A549 (cell line): ENCODE data around the gene ESYT2. TPM values are rescaled to one million over a fixed set of nuclear protein-coding genes. Genes with fewer than 3 reads are reported as not detected.

Experiments used
- ATAC-seq, 2 experiments: fragments of 200-7000 bp in 1 of 2; fragments of >200 bp in 1 of 2; cut with Nextera tagmentation in 1 of 2; cut with Tn5 transposase in 1 of 2; 3 replicates each; pipeline versions ENCODE4 v1.8.0 to v1.9.1; 2018 to 2020; ENCODE audit warnings: mild to moderate bottlenecking in 1 of 2, moderate library complexity in 1 of 2
- CTCF ChIA-PET: fragments of 300-600 bp; sonication (Branson Sonifier 250); formaldehyde crosslinking; extraction: SDS; loops from one replicate; lab custom pipeline; 2021; ENCODE audit warnings: antibody characterized with exemption, inconsistent platforms; lab: Yijun Ruan, JAX
- POLR2A ChIA-PET: fragments of 350-600 bp; formaldehyde crosslinking; extraction: SDS; loops from one replicate; lab custom pipeline; 2021; ENCODE audit warnings: antibody characterized with exemption, inconsistent platforms; lab: Yijun Ruan, JAX
- DNase-seq, 2 experiments: peaks; one replicate each; pipeline versions ENCODE4 v3.0.0 to v3.0.0-alpha.2; 2011 to 2016; ENCODE audit warnings: low read depth in 1 of 2, low spot score in 1 of 2
- FAIRE-seq: peaks from 2 replicates; lab custom pipeline; 2011; peaks lifted over from hg19 to GRCh38; lab: Jason Lieb, UNC
- H3K27ac ChIP-seq, 2 experiments: fragments of >200 bp; sonication (Bioruptor Twin); formaldehyde crosslinking; 3 replicates each; pipeline ENCODE4 v1.5.1; 2016 to 2017
- H3K4me1 ChIP-seq: fragments of >200 bp; sonication (Bioruptor Twin); formaldehyde crosslinking; 3 replicates; pipeline ENCODE4 v1.6.1; 2016
- H3K4me2 ChIP-seq: fragments of >200 bp; sonication (Bioruptor Twin); formaldehyde crosslinking; 3 replicates; pipeline ENCODE4 v1.6.1; 2016
- H3K4me3 ChIP-seq: fragments of >200 bp; sonication (Bioruptor Twin); formaldehyde crosslinking; 3 replicates; pipeline ENCODE4 v1.5.1; 2016
- H3K9me3 ChIP-seq: fragments of >200 bp; sonication (Bioruptor Twin); formaldehyde crosslinking; 3 replicates; pipeline ENCODE4 v1.6.1; 2016
- CBX2 ChIP-seq: fragments of 200-600 bp; sonication (generic); IDR thresholded peaks from 2 replicates; pipeline ENCODE4 v1.6.1; 2016; ENCODE audit warnings: low read depth, mild to moderate bottlenecking, borderline replicate concordance
- CEBPB ChIP-seq, 2 experiments: fragments of >200 bp in 1 of 2; sonication (Bioruptor Twin) in 1 of 2; formaldehyde crosslinking in 1 of 2; IDR thresholded peaks; 2 replicates each; pipeline ENCODE4 v1.6.1; 2012 to 2016
- CHD4 ChIP-seq: fragments of 200-600 bp; sonication (generic); IDR thresholded peaks from 2 replicates; pipeline ENCODE4 v1.6.1; 2016; ENCODE audit warnings: antibody characterized with exemption, mild to moderate bottlenecking, borderline replicate concordance
- EHMT2 ChIP-seq: fragments of 200-600 bp; sonication (generic); IDR thresholded peaks from 2 replicates; pipeline ENCODE4 v1.6.1; 2016; ENCODE audit warnings: antibody characterized with exemption, low read depth, mild to moderate bottlenecking, moderate library complexity
- EP300 ChIP-seq, 2 experiments: fragments of >200 bp; sonication (Bioruptor Twin); formaldehyde crosslinking; IDR thresholded peaks; 2 replicates in 1 of 2; 3 replicates in 1 of 2; pipeline ENCODE4 v1.6.1; 2016 to 2017
- ESRRA ChIP-seq: fragments of 150-350 bp; IDR thresholded peaks from 2 replicates; pipeline ENCODE4 v1.6.1; 2014; ENCODE audit warnings: mild to moderate bottlenecking, low read length, borderline replicate concordance
- FOSB ChIP-seq: fragments of 250-450 bp; sonication (Bioruptor Pico); IDR thresholded peaks from 2 replicates; pipeline ENCODE4 v1.5.0; 2020; ENCODE audit warnings: mild to moderate bottlenecking, moderate library complexity
- FOSL2 ChIP-seq, 2 experiments: fragments of 450-650 bp in 1 of 2; fragments of >200 bp in 1 of 2; sonication (Bioruptor Twin) in 1 of 2; formaldehyde crosslinking; IDR thresholded peaks; 2 replicates each; pipeline versions ENCODE4 v1.5.0 to v1.6.1; 2016 to 2020; ENCODE audit warnings: mild to moderate bottlenecking in 1 of 2, moderate library complexity in 1 of 2
- HEYL ChIP-seq: fragments of 250-450 bp; sonication (Bioruptor Pico); IDR thresholded peaks from 2 replicates; pipeline ENCODE4 v1.8.0; 2021; ENCODE audit warnings: mild to moderate bottlenecking, moderate library complexity
- HOXB13 ChIP-seq: fragments of 250-450 bp; sonication (Bioruptor Pico); IDR thresholded peaks from 2 replicates; pipeline ENCODE4 v1.5.0; 2020; ENCODE audit warnings: low read depth, mild to moderate bottlenecking, moderate library complexity
- MAFK ChIP-seq: fragments of 450-650 bp; IDR thresholded peaks from 2 replicates; pipeline ENCODE4 v1.6.1; 2014; ENCODE audit not compliant: partially characterized antibody
- MAZ ChIP-seq: fragments of 150-350 bp; IDR thresholded peaks from 2 replicates; pipeline ENCODE4 v1.6.1; 2014; ENCODE audit warnings: antibody characterized with exemption, low read depth, low read length, borderline replicate concordance
- NFE2L2 ChIP-seq: fragments of 150-350 bp; conservative IDR thresholded peaks from 2 replicates; pipeline ENCODE4 v1.6.1; 2014; ENCODE audit warnings: low read length
- NPAS2 ChIP-seq: fragments of 250-450 bp; sonication (Bioruptor Pico); IDR thresholded peaks from 2 replicates; pipeline ENCODE4 v1.8.0; 2022; ENCODE audit warnings: mild to moderate bottlenecking, moderate library complexity, borderline replicate concordance
- NR3C1 ChIP-seq: fragments of >200 bp; sonication (Bioruptor Twin); formaldehyde crosslinking; IDR thresholded peaks from 3 replicates; pipeline ENCODE4 v1.6.1; 2017
- POLR2A ChIP-seq: IDR thresholded peaks from 2 replicates; pipeline ENCODE4 v1.6.1; 2012; ENCODE audit warnings: mild to moderate bottlenecking, low read length
- POLR2AphosphoS2 ChIP-seq: conservative IDR thresholded peaks from 2 replicates; pipeline ENCODE4 v1.6.1; 2012; ENCODE audit warnings: low read length, improper control_type of control experiment, inconsistent platforms
- RNF2 ChIP-seq: fragments of 200-600 bp; sonication (generic); IDR thresholded peaks from 2 replicates; pipeline ENCODE4 v1.6.1; 2016; ENCODE audit warnings: low read depth, mild to moderate bottlenecking, antibody characterized with exemption, moderate library complexity, borderline replicate concordance
- ZC3H11A ChIP-seq: fragments of 450-650 bp; IDR thresholded peaks from 2 replicates; pipeline ENCODE4 v1.6.1; 2014; ENCODE audit warnings: antibody characterized with exemption, mild to moderate bottlenecking
- ZSCAN20 ChIP-seq: fragments of 250-450 bp; sonication (Bioruptor Pico); IDR thresholded peaks from 2 replicates; pipeline ENCODE4 v1.8.0; 2022; ENCODE audit warnings: mild to moderate bottlenecking, moderate library complexity
- WGBS: methylation state at CpG from one replicate; pipeline ENCODE4 v1.1.6; 2017; ENCODE audit errors: missing lambda C conversion rate; 5-methylcytosine and 5-hydroxymethylcytosine counted together
- polyA plus RNA-seq, 4 experiments: library from polyadenylated mRNA; depleted of rRNA in 3 of 4; stranded (reverse); fragments of >200 nt; fragmentation: RNase III in 1 of 4; extraction: RNeasy Plus Mini Kit Qiagen cat#74134 plus additional on column Dnase treatment in 1 of 4; gene quantifications; 2 replicates in 3 of 4; 3 replicates in 1 of 4; pipeline ENCODE4 v1.2.3, GENCODE V29; 2011 to 2017
- TF ChIP-seq, protein P1 (sequence below): fragments of 150-350 bp; IDR thresholded peaks from 2 replicates; pipeline ENCODE4 v1.6.1; 2014; ENCODE audit warnings: low read depth, mild to moderate bottlenecking, low read length
- TF ChIP-seq, protein P2 (sequence below): IDR thresholded peaks from 2 replicates; pipeline ENCODE4 v1.6.1; 2012
- TF ChIP-seq, protein P3 (sequence below): fragments of 200-600 bp; sonication (generic); IDR thresholded peaks from 2 replicates; pipeline ENCODE4 v1.6.1; 2016; ENCODE audit warnings: antibody characterized with exemption, mild to moderate bottlenecking, moderate library complexity
- TF ChIP-seq, protein P4 (sequence below): fragments of 450-650 bp; IDR thresholded peaks from 2 replicates; pipeline ENCODE4 v1.6.1; 2014; ENCODE audit warnings: antibody characterized with exemption

ESYT2 gene
- polyA plus RNA-seq, 2 of the 4 experiments (the other 2 are of a cell fraction) = 45.8 to 77.0 TPM

DNA sequence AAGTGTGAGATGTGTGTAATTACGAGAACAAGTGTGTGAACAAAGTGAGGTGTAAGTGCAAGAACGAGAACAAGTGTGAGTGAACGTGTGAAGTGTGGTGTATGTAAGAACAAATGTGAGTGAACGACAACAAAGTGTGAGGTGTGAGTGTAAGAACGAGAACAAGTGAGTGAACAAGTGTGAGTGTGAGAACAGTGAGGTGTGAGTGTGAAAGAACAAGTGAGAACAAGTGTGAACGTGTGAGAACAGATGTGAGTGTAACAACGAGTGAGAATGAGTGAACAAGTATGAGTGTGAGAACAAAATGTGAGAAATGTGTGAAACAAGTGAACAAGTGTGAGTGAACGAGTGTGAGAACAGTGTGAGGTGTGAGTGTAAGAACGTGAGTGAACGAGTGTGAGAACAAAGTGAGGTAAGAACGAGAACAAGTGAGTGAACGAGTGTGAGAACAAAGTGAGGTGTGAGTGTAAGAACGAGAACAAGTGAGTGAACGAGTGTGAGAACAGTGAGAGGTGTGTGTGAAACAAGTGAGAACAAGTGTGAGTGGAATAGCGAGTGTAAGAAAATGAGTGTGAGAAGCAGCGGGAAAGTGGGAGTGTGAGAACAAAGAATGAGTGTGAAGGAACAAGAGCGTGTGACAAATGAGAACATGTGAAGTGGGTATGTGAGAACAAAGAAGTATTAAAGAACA, 47.2 kb downstream of the ESYT2 start:
- ChIA-PET CTCF (interaction anchor here (0.7 to 1.1 kb wide), 4 partner anchors 24 to 195 kb away, joined by 3 to 4 read pairs (median 4); partner anchors contain the start of gene ESYT2), POLR2A (no interaction called here)
- Histone ChIP-seq H3K4me2 (no peak overlapping the region), H3K4me1 (0 out of 3 replicates have a peak, but pooled peaks cover 10% of the 10 kb centered on the region), H3K4me3 (no peak overlapping the region), H3K27ac (no peak overlapping the region), H3K9me3 (no peaks in the 10 kb centered on the region)
- WGBS = 83% methylated on average over 17 of the region's 17 CpGs
- ATAC-seq (no peak), FAIRE-seq (no peak), DNase-seq (no peak)
- no peak for TF ChIP-seq HOXB13 (CRISPR knock-in tag)
- TF ChIP-seq, protein P1, sequence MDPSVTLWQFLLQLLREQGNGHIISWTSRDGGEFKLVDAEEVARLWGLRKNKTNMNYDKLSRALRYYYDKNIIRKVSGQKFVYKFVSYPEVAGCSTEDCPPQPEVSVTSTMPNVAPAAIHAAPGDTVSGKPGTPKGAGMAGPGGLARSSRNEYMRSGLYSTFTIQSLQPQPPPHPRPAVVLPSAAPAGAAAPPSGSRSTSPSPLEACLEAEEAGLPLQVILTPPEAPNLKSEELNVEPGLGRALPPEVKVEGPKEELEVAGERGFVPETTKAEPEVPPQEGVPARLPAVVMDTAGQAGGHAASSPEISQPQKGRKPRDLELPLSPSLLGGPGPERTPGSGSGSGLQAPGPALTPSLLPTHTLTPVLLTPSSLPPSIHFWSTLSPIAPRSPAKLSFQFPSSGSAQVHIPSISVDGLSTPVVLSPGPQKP = no peak
- TF ChIP-seq ZC3H11A = no peak
- no peak for TF ChIP-seq MAFK
- TF ChIP-seq MAZ = no peak
- TF ChIP-seq ZSCAN20 (CRISPR knock-in tag) = no peak
- TF ChIP-seq NFE2L2 = no peak

DNA sequence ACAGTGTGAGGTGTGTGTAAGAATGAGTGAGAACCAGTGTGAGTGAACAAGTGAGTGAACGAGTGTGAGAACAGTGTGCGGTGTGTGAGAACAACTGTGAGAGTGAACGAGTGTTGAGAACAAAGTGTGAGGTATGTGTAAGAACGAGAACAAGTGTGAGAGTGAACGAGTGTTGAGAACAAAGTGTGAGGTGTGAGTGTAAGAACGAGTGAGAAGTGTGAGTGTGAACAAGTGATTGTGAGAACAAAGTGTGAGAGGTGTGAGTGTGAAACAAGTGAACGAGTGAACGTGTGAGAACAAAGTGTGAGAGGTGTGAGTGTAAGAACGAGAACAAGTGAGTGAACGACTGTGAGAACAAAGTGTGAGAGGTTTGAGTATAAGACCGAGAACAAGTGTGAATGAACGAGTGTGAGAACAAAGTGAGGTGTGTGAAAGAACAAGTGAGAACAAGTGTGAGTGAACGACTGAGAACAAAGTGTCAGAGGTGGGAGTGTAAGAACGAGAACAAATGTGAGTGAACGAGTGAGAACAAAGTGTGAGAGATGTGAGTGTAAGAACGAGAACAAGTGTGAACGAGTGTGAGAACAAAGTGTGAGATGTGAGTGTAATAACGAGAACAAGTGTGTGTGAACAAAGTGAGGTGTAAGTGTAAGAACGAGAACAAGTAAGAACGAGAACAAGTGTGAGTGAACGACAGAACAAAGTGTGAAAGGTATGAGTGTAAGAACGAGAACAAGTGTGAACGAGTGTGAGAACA, 47.9 kb downstream of the ESYT2 start:
- no peak for ATAC-seq
- TF ChIP-seq, protein P2, sequence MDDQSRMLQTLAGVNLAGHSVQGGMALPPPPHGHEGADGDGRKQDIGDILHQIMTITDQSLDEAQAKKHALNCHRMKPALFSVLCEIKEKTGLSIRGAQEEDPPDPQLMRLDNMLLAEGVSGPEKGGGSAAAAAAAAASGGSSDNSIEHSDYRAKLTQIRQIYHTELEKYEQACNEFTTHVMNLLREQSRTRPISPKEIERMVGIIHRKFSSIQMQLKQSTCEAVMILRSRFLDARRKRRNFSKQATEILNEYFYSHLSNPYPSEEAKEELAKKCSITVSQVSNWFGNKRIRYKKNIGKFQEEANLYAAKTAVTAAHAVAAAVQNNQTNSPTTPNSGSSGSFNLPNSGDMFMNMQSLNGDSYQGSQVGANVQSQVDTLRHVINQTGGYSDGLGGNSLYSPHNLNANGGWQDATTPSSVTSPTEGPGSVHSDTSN = no peak
- no peak for TF ChIP-seq RNF2
- TF ChIP-seq POLR2A = no peak
- no peak for TF ChIP-seq NPAS2 (CRISPR knock-in tag)
- TF ChIP-seq ESRRA = no peak
- TF ChIP-seq CBX2 = no peak
- TF ChIP-seq FOSL2 (IDR thresholded peaks at IDR 0.05) = no peak
- TF ChIP-seq FOSL2 (CRISPR knock-in tag; IDR thresholded peaks at IDR 0.05) = no peak
- TF ChIP-seq POLR2AphosphoS2 = no peak
- TF ChIP-seq CEBPB (IDR thresholded peaks at IDR 0.05) = no peak
- TF ChIP-seq, protein P3, sequence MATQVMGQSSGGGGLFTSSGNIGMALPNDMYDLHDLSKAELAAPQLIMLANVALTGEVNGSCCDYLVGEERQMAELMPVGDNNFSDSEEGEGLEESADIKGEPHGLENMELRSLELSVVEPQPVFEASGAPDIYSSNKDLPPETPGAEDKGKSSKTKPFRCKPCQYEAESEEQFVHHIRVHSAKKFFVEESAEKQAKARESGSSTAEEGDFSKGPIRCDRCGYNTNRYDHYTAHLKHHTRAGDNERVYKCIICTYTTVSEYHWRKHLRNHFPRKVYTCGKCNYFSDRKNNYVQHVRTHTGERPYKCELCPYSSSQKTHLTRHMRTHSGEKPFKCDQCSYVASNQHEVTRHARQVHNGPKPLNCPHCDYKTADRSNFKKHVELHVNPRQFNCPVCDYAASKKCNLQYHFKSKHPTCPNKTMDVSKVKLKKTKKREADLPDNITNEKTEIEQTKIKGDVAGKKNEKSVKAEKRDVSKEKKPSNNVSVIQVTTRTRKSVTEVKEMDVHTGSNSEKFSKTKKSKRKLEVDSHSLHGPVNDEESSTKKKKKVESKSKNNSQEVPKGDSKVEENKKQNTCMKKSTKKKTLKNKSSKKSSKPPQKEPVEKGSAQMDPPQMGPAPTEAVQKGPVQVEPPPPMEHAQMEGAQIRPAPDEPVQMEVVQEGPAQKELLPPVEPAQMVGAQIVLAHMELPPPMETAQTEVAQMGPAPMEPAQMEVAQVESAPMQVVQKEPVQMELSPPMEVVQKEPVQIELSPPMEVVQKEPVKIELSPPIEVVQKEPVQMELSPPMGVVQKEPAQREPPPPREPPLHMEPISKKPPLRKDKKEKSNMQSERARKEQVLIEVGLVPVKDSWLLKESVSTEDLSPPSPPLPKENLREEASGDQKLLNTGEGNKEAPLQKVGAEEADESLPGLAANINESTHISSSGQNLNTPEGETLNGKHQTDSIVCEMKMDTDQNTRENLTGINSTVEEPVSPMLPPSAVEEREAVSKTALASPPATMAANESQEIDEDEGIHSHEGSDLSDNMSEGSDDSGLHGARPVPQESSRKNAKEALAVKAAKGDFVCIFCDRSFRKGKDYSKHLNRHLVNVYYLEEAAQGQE = no peak
- no peak for TF ChIP-seq CHD4
- no peak for TF ChIP-seq HEYL
- TF ChIP-seq EP300 (IDR thresholded peaks at IDR 0.05) = no peak
- TF ChIP-seq EHMT2 = no peak
- no peak for TF ChIP-seq NR3C1
- no peak for TF ChIP-seq FOSB (CRISPR knock-in tag)
- TF ChIP-seq, protein P4, sequence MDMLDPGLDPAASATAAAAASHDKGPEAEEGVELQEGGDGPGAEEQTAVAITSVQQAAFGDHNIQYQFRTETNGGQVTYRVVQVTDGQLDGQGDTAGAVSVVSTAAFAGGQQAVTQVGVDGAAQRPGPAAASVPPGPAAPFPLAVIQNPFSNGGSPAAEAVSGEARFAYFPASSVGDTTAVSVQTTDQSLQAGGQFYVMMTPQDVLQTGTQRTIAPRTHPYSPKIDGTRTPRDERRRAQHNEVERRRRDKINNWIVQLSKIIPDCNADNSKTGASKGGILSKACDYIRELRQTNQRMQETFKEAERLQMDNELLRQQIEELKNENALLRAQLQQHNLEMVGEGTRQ = no peak
- TF ChIP-seq, all 56 proteins: peak for 0
- Histone ChIP-seq H3K4me3 (no peak overlapping the region), H3K9me3 (no peaks in the 10 kb centered on the region), H3K4me1 (0 out of 3 replicates have a peak, but pooled peaks cover 10% of the 10 kb centered on the region), H3K4me2 (no peak overlapping the region), H3K27ac (no peak overlapping the region)
- POLR2A ChIA-PET = no interaction called here
- 91% methylated on average over 23 of the region's 23 CpGs for WGBS
- no peak for FAIRE-seq
- CTCF ChIA-PET = no interaction called here
- DNase-seq = no peak
